Stimulated activated CD8-positive, alpha-beta memory T cell treated with anti-CD3 and anti-CD28 coated beads, Interleukin-15, amount 100 ng/mL, for 24 hours (primary cell): ENCODE results near the gene ROCK2.

Experiments
- DNase-seq: peaks from one replicate; pipeline ENCODE4 v3.0.0-alpha.2; 2020; ENCODE audit warnings: low read depth

ROCK2 gene

GRCh38 chr2:11154016-11154922, 190.2 kb downstream of the ROCK2 start:
- no peak for DNase-seq

GRCh38 chr2:11152591-11152990, 191.8 kb downstream of the ROCK2 start:
- no peak for DNase-seq

- DNase-seq, result no peak
These were observed 197.2 kb downstream of the ROCK2 start for GRCh38 chr2:11147263-11147662.

- DNase-seq, result no peak
These were observed 198.4 kb downstream of the ROCK2 start for GRCh38 chr2:11146076-11146475.

GRCh38 chr2:11145350-11145749, 199.1 kb downstream of the ROCK2 start:
- DNase-seq, result no peak

- no peak for DNase-seq
These were observed 199.7 kb downstream of the ROCK2 start for GRCh38 chr2:11144738-11145079.

- DNase-seq, result no peak
These were observed 200.2 kb downstream of the ROCK2 start for GRCh38 chr2:11144077-11144737.

GRCh38 chr2:11142987-11143386, 201.4 kb downstream of the ROCK2 start:
- DNase-seq, result no peak

- DNase-seq, result no peak
These were observed 202.1 kb downstream of the ROCK2 start for GRCh38 chr2:11142330-11142729.

GRCh38 chr2:11141319-11141718, 203.1 kb downstream of the ROCK2 start:
- no peak for DNase-seq

- no peak for DNase-seq
These were observed 203.9 kb downstream of the ROCK2 start for GRCh38 chr2:11140492-11140891.

GRCh38 chr2:11134349-11134748, 210.1 kb downstream of the ROCK2 start:
- no peak for DNase-seq

GRCh38 chr2:11133936-11134320, 210.5 kb downstream of the ROCK2 start:
- no peak for DNase-seq

GRCh38 chr2:11133238-11133935, 211.0 kb downstream of the ROCK2 start:
- no peak for DNase-seq

- DNase-seq, result no peak
These were observed 212.3 kb downstream of the ROCK2 start for GRCh38 chr2:11132036-11132671.

GRCh38 chr2:11131166-11131920, 213.1 kb downstream of the ROCK2 start:
- DNase-seq, result no peak
